Choroid plexus epithelial cell (primary cell): ENCODE data around the gene FOXB1.

Experiments
- DNase-seq: peaks from one replicate; pipeline ENCODE4 v3.0.0-alpha.2; 2010; ENCODE audit warnings: low read depth
- H3K4me3 ChIP-seq: 2 replicates; pipeline ENCODE4 v1.5.1; 2011; ENCODE audit warnings: low read depth, mild to moderate bottlenecking, control low read depth, low read length, moderate library complexity
- TF ChIP-seq, protein P1 (sequence below): conservative IDR thresholded peaks from 2 replicates; pipeline ENCODE4 v1.5.1; 2011; ENCODE audit warnings: low read depth, mild to moderate bottlenecking, control low read depth, inconsistent platforms, low read length, moderate library complexity

The FOXB1 gene

DNA sequence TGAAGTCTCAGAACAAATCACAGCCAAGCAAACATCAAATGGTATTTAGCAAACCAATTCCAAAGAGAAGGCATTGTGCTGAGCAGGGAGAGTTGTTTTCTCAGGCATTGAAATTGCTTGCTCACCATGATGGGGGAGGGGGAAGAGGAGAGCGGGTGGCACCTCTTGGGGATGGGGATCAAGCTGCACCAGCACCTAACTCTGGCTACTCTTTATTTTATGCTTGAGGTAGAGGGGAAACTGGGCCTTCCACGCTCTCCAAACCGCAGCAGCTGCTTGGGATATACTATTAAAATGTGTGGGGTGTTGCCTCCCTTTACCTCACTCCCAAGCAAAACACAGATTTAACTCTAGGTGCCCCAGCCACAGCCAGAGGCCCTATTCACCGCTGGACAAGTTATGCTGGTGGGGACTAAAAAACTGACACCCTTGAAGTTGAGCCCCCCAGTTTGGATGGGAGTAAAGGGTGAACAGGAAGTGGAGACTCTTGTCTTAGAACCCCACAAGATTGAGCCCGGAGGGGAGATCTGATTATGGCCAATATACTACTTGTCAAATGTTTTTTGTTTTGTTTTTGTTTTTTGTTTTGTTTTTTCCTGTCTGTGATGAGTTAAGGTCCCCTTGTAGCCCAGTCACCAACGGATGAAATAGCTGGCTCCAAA, 5.0 kb upstream of the FOXB1 start:
- H3K4me3 ChIP-seq: no peak overlapping the region
- TF ChIP-seq, protein P1, sequence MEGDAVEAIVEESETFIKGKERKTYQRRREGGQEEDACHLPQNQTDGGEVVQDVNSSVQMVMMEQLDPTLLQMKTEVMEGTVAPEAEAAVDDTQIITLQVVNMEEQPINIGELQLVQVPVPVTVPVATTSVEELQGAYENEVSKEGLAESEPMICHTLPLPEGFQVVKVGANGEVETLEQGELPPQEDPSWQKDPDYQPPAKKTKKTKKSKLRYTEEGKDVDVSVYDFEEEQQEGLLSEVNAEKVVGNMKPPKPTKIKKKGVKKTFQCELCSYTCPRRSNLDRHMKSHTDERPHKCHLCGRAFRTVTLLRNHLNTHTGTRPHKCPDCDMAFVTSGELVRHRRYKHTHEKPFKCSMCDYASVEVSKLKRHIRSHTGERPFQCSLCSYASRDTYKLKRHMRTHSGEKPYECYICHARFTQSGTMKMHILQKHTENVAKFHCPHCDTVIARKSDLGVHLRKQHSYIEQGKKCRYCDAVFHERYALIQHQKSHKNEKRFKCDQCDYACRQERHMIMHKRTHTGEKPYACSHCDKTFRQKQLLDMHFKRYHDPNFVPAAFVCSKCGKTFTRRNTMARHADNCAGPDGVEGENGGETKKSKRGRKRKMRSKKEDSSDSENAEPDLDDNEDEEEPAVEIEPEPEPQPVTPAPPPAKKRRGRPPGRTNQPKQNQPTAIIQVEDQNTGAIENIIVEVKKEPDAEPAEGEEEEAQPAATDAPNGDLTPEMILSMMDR: no peak
- DNase-seq: no peak

GRCh38 chr15:59999612-60000112, 4.4 kb upstream of the FOXB1 start:
- TF ChIP-seq, protein P1: no peak
- no peak for DNase-seq
- H3K4me3 ChIP-seq: no peak overlapping the region

GRCh38 chr15:60000113-60000823, 3.8 kb upstream of the FOXB1 start:
- TF ChIP-seq, protein P1: no peak
- DNase-seq: no peak
- no peak overlapping the region for H3K4me3 ChIP-seq

DNA sequence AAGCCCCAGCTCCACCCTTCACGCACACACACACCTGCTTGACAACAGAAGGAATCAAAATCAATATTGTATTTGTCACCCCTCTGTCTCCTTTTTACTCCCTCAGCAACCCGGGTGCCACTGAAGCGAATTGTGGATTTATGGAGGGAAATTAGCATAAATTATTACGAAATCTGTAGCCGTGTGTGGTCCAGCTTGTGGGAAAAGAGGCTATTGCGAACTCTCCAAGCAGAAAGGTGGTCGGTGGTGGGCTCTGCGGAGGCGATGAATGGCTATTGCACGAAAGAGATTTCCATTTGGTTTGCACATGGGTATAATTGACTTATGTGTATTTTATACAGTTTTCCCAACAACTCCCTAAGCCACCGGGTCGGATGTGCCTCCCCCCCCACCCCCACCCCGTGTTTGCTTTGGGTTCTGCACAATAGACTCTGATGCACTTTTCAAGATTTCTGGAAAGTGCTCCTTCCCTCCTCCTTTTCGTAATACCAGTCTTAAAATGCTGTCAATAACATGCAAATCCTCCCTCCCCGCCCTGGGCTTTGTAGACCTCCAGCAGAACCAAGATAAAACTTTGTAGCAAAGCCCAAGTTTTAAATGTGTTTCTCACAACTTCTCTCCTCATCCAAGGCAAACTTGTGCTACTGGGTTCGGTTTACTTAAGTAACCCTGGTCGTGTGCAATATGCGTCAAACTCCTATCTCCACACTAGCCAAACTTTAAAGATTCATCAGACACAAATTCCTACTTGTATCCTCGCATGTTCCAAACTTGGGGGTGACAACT, 3.1 kb upstream of the FOXB1 start:
- TF ChIP-seq, protein P1: no peak
- H3K4me3 ChIP-seq: no peak overlapping the region
- DNase-seq: no peak

GRCh38 chr15:60001610-60002527, 2.2 kb upstream of the FOXB1 start:
- DNase-seq: no peak
- H3K4me3 ChIP-seq: no peak overlapping the region
- TF ChIP-seq, protein P1: no peak

DNA sequence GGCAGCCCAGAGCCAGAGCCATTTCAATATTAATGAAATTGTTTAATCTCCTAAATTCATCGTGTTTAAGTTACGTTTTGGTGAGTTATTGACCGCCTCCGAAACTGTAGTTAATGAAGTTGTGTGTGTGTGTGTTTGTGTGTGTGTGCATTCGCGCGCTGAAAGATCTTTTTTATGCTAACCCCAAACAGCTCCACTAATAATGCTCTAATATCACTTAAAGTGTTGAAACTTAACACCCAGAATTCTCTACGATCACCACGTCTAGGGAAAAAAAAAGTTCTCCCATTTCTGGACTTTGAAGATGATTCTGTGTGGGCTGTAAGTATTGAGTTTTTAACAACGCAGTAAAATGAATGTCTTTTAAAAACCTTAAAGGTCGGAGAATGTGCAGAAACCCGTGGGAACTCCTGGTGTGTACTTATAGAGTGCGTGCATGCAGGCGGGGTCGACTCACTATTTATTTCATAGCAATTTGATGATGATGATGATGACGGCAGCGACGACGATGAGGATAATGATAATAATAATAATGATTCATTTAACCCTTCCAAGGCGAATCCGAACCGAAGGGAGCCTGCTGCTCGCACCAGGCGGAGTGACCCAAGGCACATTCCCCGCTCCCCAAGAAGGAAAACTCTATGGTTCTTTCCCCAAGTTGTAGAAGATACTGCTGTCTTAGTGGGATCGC, 1.4 kb upstream of the FOXB1 start:
- no peak overlapping the region for H3K4me3 ChIP-seq
- TF ChIP-seq, protein P1: no peak
- DNase-seq: no peak
